ENCODE data around the gene BAD.
A peak's percentile ranks its signal among the peaks of the same experiment; 100 is the strongest.
"Not testable (repeated sequence)": the region's sequence is repeated elsewhere in the genome, so short reads cannot be mapped to it uniquely, and the experiment has no call there.

The BAD gene

DNA sequence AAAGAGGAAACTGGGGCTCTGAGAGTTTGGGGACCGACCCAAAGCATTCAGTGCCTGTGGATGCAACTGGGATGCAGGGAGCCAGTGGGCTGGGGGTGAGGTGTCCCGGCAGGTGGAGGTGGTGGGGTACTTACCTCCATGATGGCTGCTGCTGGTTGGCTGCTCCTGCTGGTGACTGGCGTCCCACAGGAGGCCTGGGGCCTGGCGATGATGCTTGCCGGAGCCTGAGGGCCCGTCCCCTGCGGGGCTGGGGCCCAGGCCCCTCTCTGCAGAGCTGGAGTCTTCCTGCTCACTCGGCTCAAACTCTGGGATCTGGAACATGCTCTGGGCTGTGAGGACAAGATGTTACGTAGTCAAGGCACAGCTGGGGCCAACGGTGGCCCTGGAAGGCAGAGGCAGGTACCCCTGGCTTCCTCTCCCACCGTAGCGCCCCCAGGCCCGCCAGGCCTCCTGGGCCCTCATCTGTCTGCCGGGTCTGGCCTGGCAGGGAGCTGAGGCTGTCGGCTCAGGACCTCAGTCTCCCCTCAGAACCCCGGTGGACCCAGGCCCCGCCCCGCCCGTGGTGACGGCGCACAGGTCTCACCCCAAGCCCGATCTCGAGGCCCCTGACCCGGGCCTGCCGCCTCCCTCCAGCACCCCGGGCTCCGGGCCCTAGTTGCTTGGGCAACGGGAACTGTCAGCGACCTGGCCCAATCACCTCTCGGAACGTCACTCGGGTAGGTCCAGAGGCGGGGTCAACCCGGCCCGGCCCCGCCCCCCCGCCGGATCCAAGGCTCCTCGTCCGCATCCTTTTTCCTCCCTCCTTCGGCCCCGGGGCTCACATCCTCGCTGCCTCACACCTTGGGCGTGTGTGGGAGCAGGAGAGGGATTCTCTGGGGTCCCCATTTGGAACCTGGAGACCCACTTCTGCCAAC is at the start of gene BAD:
Gene BAD (minus strand): TSS at position 618 of the 914 bp plus-strand sequence. CDS start 297 bp downstream, at position 321.
- DNase-seq (ENCODE audit: low spot score), result peak; percentile 97

- DNase-seq (ENCODE audit: low spot score), result no peak
Observed at GRCh38 chr11:64333556-64333955, 49.1 kb upstream of the BAD start.

- DNase-seq (ENCODE audit: low spot score), result no peak
Observed at GRCh38 chr11:64331569-64332371, 47.3 kb upstream of the BAD start.

DNA sequence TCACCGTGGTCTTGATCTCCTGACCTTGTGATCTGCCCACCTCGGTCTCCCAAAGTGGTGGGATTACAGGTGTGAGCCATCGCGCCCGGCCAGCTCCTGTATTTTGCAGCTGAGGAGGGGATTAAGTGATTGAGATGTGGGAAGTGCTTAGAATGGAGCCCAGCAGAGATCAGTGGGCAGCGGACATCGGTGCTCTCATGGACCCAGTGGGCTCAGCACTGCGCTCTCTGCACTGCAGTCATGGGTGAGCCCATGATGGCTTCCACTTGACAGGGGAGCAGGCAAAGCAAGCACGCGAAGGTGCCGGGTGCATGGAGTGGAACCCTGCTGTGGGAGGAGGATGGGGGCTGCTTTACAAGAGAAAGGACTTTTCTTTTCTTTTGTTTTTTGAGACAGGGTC is 46.4 kb upstream of the BAD start:
- DNase-seq (ENCODE audit: low spot score), result no peak

GRCh38 chr11:64327993-64328392 is 43.5 kb upstream of the BAD start:
- DNase-seq (ENCODE audit: low spot score), result no peak

DNA sequence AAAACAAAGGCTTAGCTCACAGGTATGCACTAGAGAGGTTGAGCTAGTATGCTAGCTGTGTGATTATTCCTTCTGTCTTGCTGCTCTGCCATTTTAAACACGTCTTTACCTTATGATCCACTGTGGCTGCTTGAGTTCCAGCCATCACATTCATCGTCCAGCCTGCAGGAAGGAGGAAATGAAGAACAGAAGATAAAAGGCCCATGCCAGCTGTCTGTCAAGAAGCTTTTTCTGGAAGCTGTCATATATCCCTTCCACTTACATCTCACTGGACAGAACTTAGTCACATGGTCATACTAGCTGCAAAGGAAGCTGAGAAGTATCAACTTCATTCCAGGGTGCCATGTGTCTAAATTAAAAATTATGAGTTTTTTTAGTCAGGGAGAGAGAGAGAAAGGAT is 42.9 kb upstream of the BAD start:
- no peak for DNase-seq (ENCODE audit: low spot score)

GRCh38 chr11:64324692-64325469 is 40.4 kb upstream of the BAD start:
- no peak for DNase-seq (ENCODE audit: low spot score)

- DNase-seq (ENCODE audit: low spot score), result not testable (repeated sequence)
Observed at GRCh38 chr11:64323984-64324383, 39.5 kb upstream of the BAD start.

GRCh38 chr11:64323373-64323772 is 38.9 kb upstream of the BAD start:
- no peak for DNase-seq (ENCODE audit: low spot score)

GRCh38 chr11:64322925-64323260 is 38.4 kb upstream of the BAD start:
- no peak for DNase-seq (ENCODE audit: low spot score)

DNA sequence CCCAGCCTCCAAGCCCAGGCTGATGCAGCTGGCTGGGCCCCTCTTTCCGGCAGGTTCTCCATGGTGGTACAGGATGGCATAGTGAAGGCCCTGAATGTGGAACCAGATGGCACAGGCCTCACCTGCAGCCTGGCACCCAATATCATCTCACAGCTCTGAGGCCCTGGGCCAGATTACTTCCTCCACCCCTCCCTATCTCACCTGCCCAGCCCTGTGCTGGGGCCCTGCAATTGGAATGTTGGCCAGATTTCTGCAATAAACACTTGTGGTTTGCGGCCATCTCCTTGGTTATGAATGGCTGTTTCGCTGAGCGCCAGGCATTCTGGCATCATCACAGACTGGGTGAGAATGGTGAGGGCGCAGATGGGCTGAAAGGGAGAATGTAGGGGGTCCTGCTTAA is 37.1 kb upstream of the BAD start:
- no peak for DNase-seq (ENCODE audit: low spot score)

GRCh38 chr11:64321026-64321425 is 36.6 kb upstream of the BAD start:
- no peak for DNase-seq (ENCODE audit: low spot score)

- DNase-seq (ENCODE audit: low spot score), result no peak
Observed at GRCh38 chr11:64320556-64320955, 36.1 kb upstream of the BAD start.

GRCh38 chr11:64318766-64319761 is 34.6 kb upstream of the BAD start:
- no peak for DNase-seq (ENCODE audit: low spot score)

GRCh38 chr11:64317961-64318765 is 33.7 kb upstream of the BAD start, which contains the start of gene PRDX5:
TSS of gene PRDX5 (plus strand) at chr11:64318121. CDS start at chr11:64318216, 95 bp downstream.
- peak; percentile 96 for DNase-seq (ENCODE audit: low spot score)

- peak; percentile 92 for DNase-seq (ENCODE audit: low spot score)
Observed at GRCh38 chr11:64317325-64317960, 33.0 kb upstream of the BAD start, which contains the start of gene TRMT112. TSS of gene TRMT112 (minus strand) at chr11:64317559. CDS start at chr11:64317526, 33 bp downstream.

- no peak for DNase-seq (ENCODE audit: low spot score)
Observed at GRCh38 chr11:64316672-64317324, 32.3 kb upstream of the BAD start.

DNA sequence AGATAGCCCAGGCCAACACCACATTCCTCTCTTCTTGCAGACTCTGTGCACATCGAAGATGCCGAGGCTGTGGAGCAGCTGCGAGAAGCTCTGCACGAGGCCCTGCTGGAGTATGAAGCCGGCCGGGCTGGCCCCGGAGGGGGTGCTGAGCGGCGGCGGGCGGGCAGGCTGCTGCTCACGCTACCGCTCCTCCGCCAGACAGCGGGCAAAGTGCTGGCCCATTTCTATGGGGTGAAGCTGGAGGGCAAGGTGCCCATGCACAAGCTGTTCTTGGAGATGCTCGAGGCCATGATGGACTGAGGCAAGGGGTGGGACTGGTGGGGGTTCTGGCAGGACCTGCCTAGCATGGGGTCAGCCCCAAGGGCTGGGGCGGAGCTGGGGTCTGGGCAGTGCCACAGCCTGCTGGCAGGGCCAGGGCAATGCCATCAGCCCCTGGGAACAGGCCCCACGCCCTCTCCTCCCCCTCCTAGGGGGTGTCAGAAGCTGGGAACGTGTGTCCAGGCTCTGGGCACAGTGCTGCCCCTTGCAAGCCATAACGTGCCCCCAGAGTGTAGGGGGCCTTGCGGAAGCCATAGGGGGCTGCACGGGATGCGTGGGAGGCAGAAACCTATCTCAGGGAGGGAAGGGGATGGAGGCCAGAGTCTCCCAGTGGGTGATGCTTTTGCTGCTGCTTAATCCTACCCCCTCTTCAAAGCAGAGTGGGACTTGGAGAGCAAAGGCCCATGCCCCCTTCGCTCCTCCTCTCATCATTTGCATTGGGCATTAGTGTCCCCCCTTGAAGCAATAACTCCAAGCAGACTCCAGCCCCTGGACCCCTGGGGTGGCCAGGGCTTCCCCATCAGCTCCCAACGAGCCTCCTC is 31.4 kb upstream of the BAD start:
- not testable (repeated sequence) for DNase-seq (ENCODE audit: low spot score)

Data from ecto neural progenitor cell (in vitro differentiated cells).